Chondrocyte (in vitro differentiated cells): ENCODE data around the gene CTIF. TPM values are rescaled to one million over a fixed set of nuclear protein-coding genes. Genes with fewer than 3 reads are reported as not detected.

Experiments
- DNase-seq: peaks from one replicate; pipeline ENCODE4 v3.0.0; 2021; ENCODE audit warnings: mixed read lengths, low spot score
- H3K27ac Mint-ChIP-seq: one replicate; pipeline ENCODE4 v1.8.0; 2021; ENCODE audit warnings: mild to moderate bottlenecking, moderate library complexity, mixed read lengths; ENCODE audit not compliant: unreplicated experiment
- H3K27me3 Mint-ChIP-seq: 2 replicates; pipeline ENCODE4 v1.8.0; 2021; ENCODE audit warnings: low read depth, mixed read lengths
- H3K36me3 Mint-ChIP-seq: 2 replicates; pipeline ENCODE4 v1.8.0; 2021; ENCODE audit warnings: low read depth, mixed read lengths
- H3K4me1 Mint-ChIP-seq: 2 replicates; pipeline ENCODE4 v1.8.0; 2021; ENCODE audit warnings: low read depth, mild to moderate bottlenecking, mixed read lengths
- H3K4me3 Mint-ChIP-seq: one replicate; pipeline ENCODE4 v1.8.0; 2021; ENCODE audit warnings: mild to moderate bottlenecking, moderate library complexity, mixed read lengths; ENCODE audit not compliant: unreplicated experiment
- H3K9me3 Mint-ChIP-seq: 2 replicates; pipeline ENCODE4 v1.8.0; 2021; ENCODE audit warnings: low read depth, mixed read lengths
- total RNA-seq: library from RNA; stranded (reverse); gene quantifications from 3 replicates; pipeline ENCODE4 v1.2.1, GENCODE V29; 2021
- TF ChIP-seq, protein P1 (sequence below): fragments of 200-600 bp; sonication (generic); IDR thresholded peaks from 2 replicates; pipeline ENCODE4 v1.5.0; 2021; ENCODE audit warnings: antibody characterized with exemption, mild to moderate bottlenecking, moderate library complexity

Gene CTIF
- total RNA-seq, 1 donor from 2014 or later, result 184 TPM

DNA sequence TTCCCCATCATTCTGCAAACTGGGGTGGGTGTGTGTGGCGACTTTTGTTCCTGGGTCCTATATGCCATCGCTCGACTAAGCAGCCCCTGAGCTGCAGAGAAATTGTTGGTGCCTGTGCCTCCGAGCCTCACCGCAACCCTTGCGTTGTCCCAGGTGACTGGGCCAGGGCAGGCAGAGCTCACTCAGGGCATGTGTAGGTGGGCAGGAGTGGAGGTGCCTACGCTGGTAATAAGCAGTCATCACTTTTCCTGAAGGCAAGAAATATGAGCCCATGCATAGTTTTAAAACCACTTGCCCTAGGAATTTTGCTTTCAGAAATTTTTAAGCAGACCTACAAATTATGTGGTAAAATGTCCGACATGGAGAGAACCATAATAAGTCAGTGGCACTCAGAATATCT, 214.1 kb downstream of the CTIF start:
- H3K4me1 Mint-ChIP-seq, result peaks cover 43% of the 10 kb centered on the region
- H3K9me3 Mint-ChIP-seq, result no peaks in the 10 kb centered on the region
- peak overlapping the region; percentile 54 for H3K27ac Mint-ChIP-seq
- H3K4me3 Mint-ChIP-seq, result no peak overlapping the region
- no peaks in the 10 kb centered on the region for H3K27me3 Mint-ChIP-seq
- TF ChIP-seq, protein P1, sequence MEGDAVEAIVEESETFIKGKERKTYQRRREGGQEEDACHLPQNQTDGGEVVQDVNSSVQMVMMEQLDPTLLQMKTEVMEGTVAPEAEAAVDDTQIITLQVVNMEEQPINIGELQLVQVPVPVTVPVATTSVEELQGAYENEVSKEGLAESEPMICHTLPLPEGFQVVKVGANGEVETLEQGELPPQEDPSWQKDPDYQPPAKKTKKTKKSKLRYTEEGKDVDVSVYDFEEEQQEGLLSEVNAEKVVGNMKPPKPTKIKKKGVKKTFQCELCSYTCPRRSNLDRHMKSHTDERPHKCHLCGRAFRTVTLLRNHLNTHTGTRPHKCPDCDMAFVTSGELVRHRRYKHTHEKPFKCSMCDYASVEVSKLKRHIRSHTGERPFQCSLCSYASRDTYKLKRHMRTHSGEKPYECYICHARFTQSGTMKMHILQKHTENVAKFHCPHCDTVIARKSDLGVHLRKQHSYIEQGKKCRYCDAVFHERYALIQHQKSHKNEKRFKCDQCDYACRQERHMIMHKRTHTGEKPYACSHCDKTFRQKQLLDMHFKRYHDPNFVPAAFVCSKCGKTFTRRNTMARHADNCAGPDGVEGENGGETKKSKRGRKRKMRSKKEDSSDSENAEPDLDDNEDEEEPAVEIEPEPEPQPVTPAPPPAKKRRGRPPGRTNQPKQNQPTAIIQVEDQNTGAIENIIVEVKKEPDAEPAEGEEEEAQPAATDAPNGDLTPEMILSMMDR, result no peak
- no peak for DNase-seq
- H3K36me3 Mint-ChIP-seq, result peaks cover 8% of the 10 kb centered on the region

DNA sequence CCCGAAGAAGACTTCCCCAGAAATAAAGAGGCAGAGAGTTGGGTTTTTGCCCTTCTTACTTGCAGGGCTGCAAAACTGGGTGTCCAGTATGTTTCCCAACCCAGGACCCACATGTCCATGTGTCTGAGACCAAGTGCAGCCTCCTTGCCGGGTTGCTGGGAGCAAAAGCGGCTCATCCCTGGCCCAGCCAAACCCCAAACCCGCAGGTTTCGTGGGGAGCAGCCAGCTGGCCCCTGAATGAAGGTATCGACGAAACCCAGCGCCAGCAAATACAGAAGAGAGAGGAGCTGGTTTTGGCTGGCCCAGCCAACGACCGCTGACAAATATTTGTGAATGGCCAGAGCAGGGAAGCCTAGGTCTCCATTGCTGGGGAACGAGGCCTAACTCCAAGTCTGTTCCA, 214.9 kb downstream of the CTIF start:
- Mint-ChIP-seq H3K36me3 (peaks cover 11% of the 10 kb centered on the region), H3K27ac (no peak overlapping the region), H3K9me3 (no peaks in the 10 kb centered on the region), H3K4me3 (no peak overlapping the region), H3K27me3 (no peaks in the 10 kb centered on the region), H3K4me1 (peaks cover 43% of the 10 kb centered on the region)
- TF ChIP-seq, protein P1, result no peak
- no peak for DNase-seq

DNA sequence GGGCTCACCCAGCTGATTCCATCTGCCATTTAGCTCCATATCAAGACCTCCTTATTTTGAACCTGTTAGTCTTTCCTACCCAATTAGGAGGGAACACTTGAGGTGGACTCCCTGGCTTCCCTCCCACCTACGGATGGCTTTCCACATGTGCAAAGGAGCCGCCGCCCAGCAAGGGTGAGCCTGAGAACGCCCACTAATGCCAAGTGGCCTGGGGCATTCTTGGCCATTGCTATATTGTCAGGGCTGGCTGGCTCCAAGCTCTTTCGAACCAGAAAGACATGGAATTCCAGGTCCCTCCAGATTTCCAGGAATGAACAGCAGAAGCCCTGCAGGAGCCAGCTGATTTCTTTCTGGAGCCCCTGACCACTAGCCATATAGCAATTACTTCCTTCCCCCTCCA, 215.7 kb downstream of the CTIF start:
- Mint-ChIP-seq H3K4me1 (peaks cover 43% of the 10 kb centered on the region), H3K36me3 (peaks cover 17% of the 10 kb centered on the region), H3K27ac (no peak overlapping the region), H3K4me3 (no peak overlapping the region), H3K9me3 (no peaks in the 10 kb centered on the region), H3K27me3 (no peaks in the 10 kb centered on the region)
- no peak for DNase-seq
- TF ChIP-seq, protein P1, result no peak

DNA sequence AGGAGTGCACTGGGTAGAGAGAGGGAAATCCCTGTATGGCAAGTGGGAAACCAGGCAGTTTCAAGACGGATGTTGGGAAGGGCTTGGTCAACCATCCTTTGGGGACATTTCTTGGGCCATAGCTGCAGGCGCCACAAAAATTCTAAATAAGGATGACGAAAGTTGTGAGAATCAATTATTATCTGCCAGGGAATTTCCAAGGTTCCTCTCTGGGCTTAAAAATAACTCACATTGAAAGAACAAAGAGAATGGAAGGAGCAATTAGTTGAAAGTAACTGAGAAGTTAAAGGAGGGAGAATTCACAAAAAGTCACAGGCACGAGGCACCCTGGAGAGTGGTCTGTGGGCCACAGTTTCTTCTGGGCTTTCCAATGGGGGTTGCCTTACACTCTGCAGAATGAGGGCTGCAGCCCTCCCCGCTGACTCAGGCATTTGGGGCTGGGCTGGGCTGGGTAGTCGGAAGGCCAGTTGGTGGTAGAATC, 216.2 kb downstream of the CTIF start:
- Mint-ChIP-seq H3K36me3 (peaks cover 18% of the 10 kb centered on the region), H3K9me3 (no peaks in the 10 kb centered on the region), H3K27me3 (no peaks in the 10 kb centered on the region), H3K4me1 (peaks cover 43% of the 10 kb centered on the region), H3K27ac (no peak overlapping the region), H3K4me3 (no peak overlapping the region)
- TF ChIP-seq, protein P1, result no peak
- DNase-seq, result no peak

DNA sequence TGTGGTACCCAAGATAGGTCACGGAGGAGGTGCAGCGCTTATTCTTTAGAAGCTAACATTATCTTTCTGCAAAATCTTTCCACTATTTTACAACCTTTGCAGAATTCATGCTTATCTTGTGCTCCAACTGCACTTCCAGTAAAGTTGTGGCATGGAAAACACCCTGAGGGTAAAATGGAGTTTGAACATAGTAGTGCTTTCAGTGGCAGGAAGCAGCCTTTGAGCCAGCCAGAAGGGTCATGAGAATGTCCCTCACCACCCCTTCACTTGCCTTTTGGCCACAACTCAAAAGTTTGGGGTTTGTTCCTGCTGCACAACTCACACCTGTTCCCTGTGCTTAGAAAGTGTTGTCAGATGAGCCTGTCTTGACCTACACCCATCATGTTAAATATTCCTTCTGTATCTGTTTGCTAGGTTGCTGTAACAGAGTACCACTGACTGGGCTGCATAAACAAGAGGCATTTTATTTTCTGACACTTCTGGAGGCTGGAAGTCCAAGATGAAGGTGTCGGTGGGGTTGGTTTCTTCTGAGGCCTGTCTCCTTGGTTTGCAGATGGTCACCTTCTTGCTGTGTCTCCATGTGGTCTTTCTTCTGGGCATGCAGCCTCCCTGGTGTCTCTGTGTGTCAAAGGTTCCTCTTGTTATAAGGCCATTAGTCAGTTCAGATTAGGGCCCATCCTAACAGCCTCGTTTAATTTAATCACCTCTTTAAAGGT, 217.8 kb downstream of the CTIF start:
- TF ChIP-seq, protein P1, result no peak
- Mint-ChIP-seq H3K4me3 (no peak overlapping the region), H3K27me3 (no peaks in the 10 kb centered on the region), H3K27ac (no peak overlapping the region), H3K4me1 (peaks cover 33% of the 10 kb centered on the region), H3K36me3 (peaks cover 24% of the 10 kb centered on the region), H3K9me3 (no peaks in the 10 kb centered on the region)
- no peak for DNase-seq
